ENCODE measurements around the gene C5AR2. TPM values are rescaled to one million over a fixed set of nuclear protein-coding genes. Genes with fewer than 3 reads are reported as not detected.

The C5AR2 gene
- not detected in 2 replicates for total RNA-seq (2021)
- long read RNA-seq, result 0 reads

DNA sequence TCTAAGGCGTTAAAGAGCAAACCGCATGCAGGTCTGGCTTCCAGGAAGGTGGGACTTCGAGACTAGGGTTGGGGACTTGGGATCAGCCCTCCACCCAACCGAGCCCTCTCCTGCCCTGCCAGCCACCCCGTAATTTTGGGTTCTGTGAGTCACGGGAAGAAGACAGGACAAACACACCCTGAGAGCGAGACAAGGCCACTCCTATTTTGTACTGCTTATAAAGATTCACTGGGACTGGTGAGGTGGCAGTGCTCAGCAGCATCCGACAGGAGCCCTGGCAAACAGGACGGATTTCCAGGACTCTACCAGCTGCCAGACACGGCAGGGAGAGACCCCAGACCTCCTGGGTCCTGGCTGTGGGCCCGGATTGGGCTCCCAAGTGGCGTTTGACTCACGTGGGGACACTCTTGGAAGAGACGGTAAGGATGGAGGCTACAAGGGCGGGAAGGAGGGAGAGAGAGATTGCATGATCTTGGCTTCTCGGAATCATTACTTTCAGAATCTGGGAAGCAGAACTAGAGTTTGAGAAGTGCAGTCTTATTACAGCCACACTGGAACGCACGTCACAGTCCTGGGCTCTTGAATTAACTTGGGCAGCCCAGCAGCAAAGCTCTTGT lies at the start of gene C5AR2:
C5AR2 (plus strand) TSS at position 245 of the 617 bp plus-strand sequence. CDS start 8,625 bp downstream, outside the sequence.
- no peak within 1 kb of the TSS for H3K23ac ChIP-seq (ENCODE audit: insufficient read length, low read depth, low read length)
- Mint-ChIP-seq H3K4me3 (no peak within 1 kb of the TSS; a peak in 1 of 5 replicates), H3K27me3 (ENCODE audit: low read depth) (peaks cover 2% of the 10 kb centered on the region; the same call in 1 of the 2 replicates), H3K9me3 (no peaks in the 10 kb centered on the region), H3K36me3 (ENCODE audit: insufficient read depth in 1 of 3, low read depth in 3 of 3) (no peaks in the 10 kb centered on the region), H3K27ac (no peak within 1 kb of the TSS; a peak in 3 of 7 replicates), H3K4me1 (peaks cover 6% of the 10 kb centered on the region in 2 experiments; a peak in 3 of 4 replicates)
- no peak within 1 kb of the TSS for H3K56ac ChIP-seq (ENCODE audit: insufficient read length, low read depth, low read length)
- H3K14ac ChIP-seq (ENCODE audit: insufficient read depth, low read length), result no peak within 1 kb of the TSS
- WGBS (ENCODE audit: extremely low coverage, insufficient read length, low lambda C conversion rate), result no CpG with 5 or more reads among the region's 18 CpGs
- H2BK15ac ChIP-seq (ENCODE audit: low read depth, low read length), result no peak within 1 kb of the TSS
- H3K79me2 ChIP-seq (ENCODE audit: insufficient read depth, low read length), result no peaks in the 10 kb centered on the region
- no peak within 1 kb of the TSS for H3K18ac ChIP-seq (ENCODE audit: insufficient read length, low read depth, low read length)
- no peaks in the 10 kb centered on the region for H3K27me3 ChIP-seq (ENCODE audit: insufficient read depth, low read length)
- H2AFZ ChIP-seq (ENCODE audit: low read length), result no peak within 1 kb of the TSS
- H3K9me3 ChIP-seq (ENCODE audit: control insufficient read depth, low read depth, low read length), result no peaks in the 10 kb centered on the region
- H4K20me1 ChIP-seq (ENCODE audit: control insufficient read depth, insufficient read depth, insufficient read length), result no peaks in the 10 kb centered on the region
- no peaks in the 10 kb centered on the region for H3K4me1 ChIP-seq (ENCODE audit: insufficient read depth, low read length)
- H3K4me2 ChIP-seq (ENCODE audit: insufficient read depth, insufficient read length, low read length), result no peak within 1 kb of the TSS
- no peaks in the 10 kb centered on the region for H3K23me2 ChIP-seq (ENCODE audit: insufficient read length, low read depth, low read length, poor library complexity, severe bottlenecking)
- no peak within 1 kb of the TSS for H2BK5ac ChIP-seq (ENCODE audit: insufficient read length, low read length)
- H2BK20ac ChIP-seq (ENCODE audit: low read depth, low read length, poor library complexity, severe bottlenecking), result no peak within 1 kb of the TSS
- H2AK5ac ChIP-seq (ENCODE audit: insufficient read length, low read length), result no peak within 1 kb of the TSS
- no peak within 1 kb of the TSS for H3K4ac ChIP-seq (ENCODE audit: low read depth, low read length)
- no peak within 1 kb of the TSS for H4K5ac ChIP-seq (ENCODE audit: insufficient read length, low read depth, low read length)
- no peak within 1 kb of the TSS for H3T11ph ChIP-seq (ENCODE audit: low read length)
- H4K91ac ChIP-seq (ENCODE audit: insufficient read length, low read depth, low read length), result no peak within 1 kb of the TSS
- no peak for DNase-seq
- no peak within 1 kb of the TSS for H2BK12ac ChIP-seq (ENCODE audit: insufficient read length, low read depth, low read length)
- H3K79me1 ChIP-seq (ENCODE audit: insufficient read depth, low read depth, low read length, poor library complexity, severe bottlenecking), result no peaks in the 10 kb centered on the region
- H2BK120ac ChIP-seq (ENCODE audit: low read depth, low read length, poor library complexity, severe bottlenecking), result no peak within 1 kb of the TSS
- TF ChIP-seq, protein P1, sequence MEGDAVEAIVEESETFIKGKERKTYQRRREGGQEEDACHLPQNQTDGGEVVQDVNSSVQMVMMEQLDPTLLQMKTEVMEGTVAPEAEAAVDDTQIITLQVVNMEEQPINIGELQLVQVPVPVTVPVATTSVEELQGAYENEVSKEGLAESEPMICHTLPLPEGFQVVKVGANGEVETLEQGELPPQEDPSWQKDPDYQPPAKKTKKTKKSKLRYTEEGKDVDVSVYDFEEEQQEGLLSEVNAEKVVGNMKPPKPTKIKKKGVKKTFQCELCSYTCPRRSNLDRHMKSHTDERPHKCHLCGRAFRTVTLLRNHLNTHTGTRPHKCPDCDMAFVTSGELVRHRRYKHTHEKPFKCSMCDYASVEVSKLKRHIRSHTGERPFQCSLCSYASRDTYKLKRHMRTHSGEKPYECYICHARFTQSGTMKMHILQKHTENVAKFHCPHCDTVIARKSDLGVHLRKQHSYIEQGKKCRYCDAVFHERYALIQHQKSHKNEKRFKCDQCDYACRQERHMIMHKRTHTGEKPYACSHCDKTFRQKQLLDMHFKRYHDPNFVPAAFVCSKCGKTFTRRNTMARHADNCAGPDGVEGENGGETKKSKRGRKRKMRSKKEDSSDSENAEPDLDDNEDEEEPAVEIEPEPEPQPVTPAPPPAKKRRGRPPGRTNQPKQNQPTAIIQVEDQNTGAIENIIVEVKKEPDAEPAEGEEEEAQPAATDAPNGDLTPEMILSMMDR (conservative IDR thresholded peaks at IDR 0.05), result no peak
- H3K27ac ChIP-seq (ENCODE audit: insufficient read length, low read depth, low read length), result no peak within 1 kb of the TSS
- no peak within 1 kb of the TSS for H4K8ac ChIP-seq (replicated peaks; ENCODE audit: insufficient read length, low read depth, low read length)
- H3K9ac ChIP-seq (ENCODE audit: extremely low read depth, insufficient read length, low read length), result no peak within 1 kb of the TSS

All from H9 (cell line).